HEK293T (cell line): Measurements from ENCODE around the gene FANCE.

Experiments used
- ARNT ChIP-seq: fragments of 450-650 bp; IDR thresholded peaks from 2 replicates; pipeline ENCODE4 v1.6.1; 2017; ENCODE audit warnings: mild to moderate bottlenecking
- FOXA1 ChIP-seq: fragments of 450-650 bp; IDR thresholded peaks from 2 replicates; pipeline ENCODE4 v1.6.1; 2016; ENCODE audit warnings: mild to moderate bottlenecking
- FOXM1 ChIP-seq: fragments of 450-650 bp; IDR thresholded peaks from 2 replicates; pipeline ENCODE4 v1.6.1; 2017; ENCODE audit warnings: mild to moderate bottlenecking, borderline replicate concordance
- HDGF ChIP-seq: fragments of 450-650 bp; IDR thresholded peaks from 2 replicates; pipeline ENCODE4 v1.6.1; 2017; ENCODE audit warnings: antibody characterized with exemption, borderline replicate concordance
- SP1 ChIP-seq: fragments of 450-650 bp; IDR thresholded peaks from 2 replicates; pipeline ENCODE4 v1.6.1; 2017
- ZNF384 ChIP-seq: fragments of 450-650 bp; IDR thresholded peaks from 2 replicates; pipeline ENCODE4 v1.6.1; 2016

DNA sequence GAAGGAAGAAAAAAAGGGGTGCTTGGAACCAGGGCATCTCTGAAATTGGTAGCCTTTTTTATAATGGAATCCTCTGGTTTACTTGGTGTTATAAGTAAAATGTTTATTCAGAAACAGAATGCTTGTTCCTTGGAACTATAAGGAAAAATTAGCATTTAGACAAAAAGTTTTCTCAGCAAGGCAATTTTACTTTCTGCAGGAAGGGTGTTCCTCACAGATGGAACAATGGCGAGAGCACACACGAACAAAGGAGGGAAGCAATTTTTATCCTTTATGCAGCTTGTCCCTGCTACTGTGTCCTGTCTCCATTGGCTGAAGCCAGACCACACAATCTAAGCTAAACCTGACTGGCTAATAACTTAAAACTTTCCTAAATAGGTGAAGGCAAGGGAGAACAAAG is 22.7 kb upstream of the FANCE start:
- TF ChIP-seq ZNF384 (no peak), HDGF (no peak), ARNT (no peak), FOXA1 (no peak), SP1 (no peak), FOXM1 (no peak)
